H9 (cell line): ENCODE data around the gene ENTPD1. TPM values are rescaled to one million over a fixed set of nuclear protein-coding genes. Genes with fewer than 3 reads are reported as not detected.
"Not testable (repeated sequence)": the region's sequence is repeated elsewhere in the genome, so short reads cannot be mapped to it uniquely, and the experiment has no call there.

ENCODE experiments used
- DNase-seq: peaks from one replicate; pipeline ENCODE4 v3.0.0-alpha.2; 2017
- H2AFZ ChIP-seq: one replicate; pipeline ENCODE4 v1.6.1; 2013; ENCODE audit warnings: mild to moderate bottlenecking, low read length, control low read depth, moderate library complexity
- H2AK5ac ChIP-seq: 2 replicates; pipeline ENCODE4 v1.6.1; 2013; ENCODE audit warnings: low read length, control low read depth, mixed read lengths; ENCODE audit not compliant: insufficient read length
- H2BK120ac ChIP-seq: one replicate; pipeline ENCODE4 v1.6.1; 2013; ENCODE audit warnings: low read depth, mild to moderate bottlenecking, low read length, control low read depth, inconsistent platforms; ENCODE audit not compliant: poor library complexity, severe bottlenecking
- H2BK12ac ChIP-seq: 2 replicates; pipeline ENCODE4 v1.6.1; 2013; ENCODE audit warnings: low read length, control low read depth, mixed read lengths, low read depth; ENCODE audit not compliant: insufficient read length
- H2BK15ac ChIP-seq: 2 replicates; pipeline ENCODE4 v1.6.1; 2013; ENCODE audit warnings: low read depth, low read length, control low read depth
- H2BK20ac ChIP-seq: one replicate; pipeline ENCODE4 v1.6.1; 2013; ENCODE audit warnings: low read depth, mild to moderate bottlenecking, low read length, control low read depth, inconsistent platforms; ENCODE audit not compliant: poor library complexity, severe bottlenecking
- H2BK5ac ChIP-seq: 2 replicates; pipeline ENCODE4 v1.6.1; 2013; ENCODE audit warnings: low read length, control low read depth, mixed read lengths; ENCODE audit not compliant: insufficient read length
- H3K14ac ChIP-seq: 2 replicates; pipeline ENCODE4 v1.6.1; 2013; ENCODE audit warnings: low read length, control low read depth; ENCODE audit not compliant: insufficient read depth
- H3K18ac ChIP-seq: 2 replicates; pipeline ENCODE4 v1.6.1; 2013; ENCODE audit warnings: low read depth, mild to moderate bottlenecking, mixed read lengths, low read length, control low read depth; ENCODE audit not compliant: insufficient read length
- H3K23ac ChIP-seq: 2 replicates; pipeline ENCODE4 v1.6.1; 2013; ENCODE audit warnings: low read length, control low read depth, mixed read lengths, low read depth; ENCODE audit not compliant: insufficient read length
- H3K23me2 ChIP-seq: 2 replicates; pipeline ENCODE4 v1.6.1; 2013; ENCODE audit warnings: low read depth, mild to moderate bottlenecking, mixed read lengths, low read length, control low read depth; ENCODE audit not compliant: insufficient read length, poor library complexity, severe bottlenecking
- H3K27ac ChIP-seq: 2 replicates; pipeline ENCODE4 v1.5.1; 2013; ENCODE audit warnings: low read length, control low read depth, mixed read lengths, low read depth; ENCODE audit not compliant: insufficient read length
- H3K27me3 ChIP-seq: 2 replicates; pipeline ENCODE4 v1.6.1; 2013; ENCODE audit warnings: low read length, control low read depth, inconsistent platforms; ENCODE audit not compliant: insufficient read depth
- H3K4ac ChIP-seq: 2 replicates; pipeline ENCODE4 v1.6.1; 2013; ENCODE audit warnings: low read depth, mild to moderate bottlenecking, control low read depth, inconsistent platforms, low read length, moderate library complexity
- H3K4me1 ChIP-seq: 2 replicates; pipeline ENCODE4 v1.6.1; 2013; ENCODE audit warnings: low read length, control low read depth, inconsistent platforms; ENCODE audit not compliant: insufficient read depth
- H3K4me2 ChIP-seq: 2 replicates; pipeline ENCODE4 v1.6.1; 2013; ENCODE audit warnings: low read length, control low read depth, mixed read lengths; ENCODE audit not compliant: insufficient read length, insufficient read depth
- H3K56ac ChIP-seq: 2 replicates; pipeline ENCODE4 v1.6.1; 2013; ENCODE audit warnings: low read depth, mild to moderate bottlenecking, mixed read lengths, low read length, control low read depth; ENCODE audit not compliant: insufficient read length
- H3K79me1 ChIP-seq: 2 replicates; pipeline ENCODE4 v1.6.1; 2013; ENCODE audit warnings: low read depth, mild to moderate bottlenecking, moderate library complexity, low read length, control low read depth, inconsistent platforms; ENCODE audit not compliant: insufficient read depth, poor library complexity, severe bottlenecking
- H3K79me2 ChIP-seq: 2 replicates; pipeline ENCODE4 v1.6.1; 2013; ENCODE audit warnings: low read length, control low read depth, inconsistent platforms; ENCODE audit not compliant: insufficient read depth
- H3K9ac ChIP-seq: 2 replicates; pipeline ENCODE4 v1.6.1; 2013; ENCODE audit warnings: low read length, control low read depth, mixed read lengths; ENCODE audit not compliant: insufficient read length; ENCODE audit errors: extremely low read depth
- H3K9me3 ChIP-seq: one replicate; pipeline ENCODE4 v1.6.1; 2013; ENCODE audit warnings: low read depth, low read length, inconsistent platforms; ENCODE audit not compliant: control insufficient read depth
- H3T11ph ChIP-seq: one replicate; pipeline ENCODE4 v1.6.1; 2013; ENCODE audit warnings: mild to moderate bottlenecking, low read length, control low read depth, inconsistent platforms
- H4K20me1 ChIP-seq: one replicate; pipeline ENCODE4 v1.6.1; 2013; ENCODE audit not compliant: control insufficient read depth, insufficient read length, insufficient read depth
- H4K5ac ChIP-seq: 2 replicates; pipeline ENCODE4 v1.6.1; 2013; ENCODE audit warnings: low read depth, mild to moderate bottlenecking, mixed read lengths, low read length, control low read depth; ENCODE audit not compliant: insufficient read length
- H4K8ac ChIP-seq: replicated peaks from 2 replicates; pipeline ENCODE4 v1.6.1; 2013; ENCODE audit warnings: low read length, control low read depth, mixed read lengths, low read depth; ENCODE audit not compliant: insufficient read length
- H4K91ac ChIP-seq: 2 replicates; pipeline ENCODE4 v1.6.1; 2013; ENCODE audit warnings: low read depth, mild to moderate bottlenecking, moderate library complexity, mixed read lengths, low read length, control low read depth; ENCODE audit not compliant: insufficient read length
- H3K27ac Mint-ChIP-seq, 3 experiments: 2 replicates in 2 of 3; 3 replicates in 1 of 3; pipeline ENCODE4 v1.8.0; 2020 to 2021; ENCODE audit warnings: mixed read lengths in 3 of 3, mild to moderate bottlenecking in 1 of 3, moderate library complexity in 1 of 3
- H3K27me3 Mint-ChIP-seq: 2 replicates; pipeline ENCODE4 v1.8.0; 2021; ENCODE audit warnings: low read depth, mild to moderate bottlenecking, moderate library complexity, mixed read lengths
- H3K36me3 Mint-ChIP-seq, 3 experiments: 2 replicates in 2 of 3; 3 replicates in 1 of 3; pipeline ENCODE4 v1.8.0; 2020 to 2021; ENCODE audit warnings: low read depth in 3 of 3, mixed read lengths in 3 of 3; ENCODE audit not compliant: insufficient read depth in 1 of 3
- H3K4me1 Mint-ChIP-seq, 2 experiments: 2 replicates each; pipeline ENCODE4 v1.8.0; 2020; ENCODE audit warnings: mixed read lengths in 2 of 2
- H3K4me3 Mint-ChIP-seq, 2 experiments: 2 replicates in 1 of 2; 3 replicates in 1 of 2; pipeline ENCODE4 v1.8.0; 2020 to 2021; ENCODE audit warnings: mild to moderate bottlenecking in 2 of 2, mixed read lengths in 2 of 2, moderate library complexity in 1 of 2
- H3K9me3 Mint-ChIP-seq, 2 experiments: 2 replicates in 1 of 2; 3 replicates in 1 of 2; pipeline ENCODE4 v1.8.0; 2020; ENCODE audit warnings: mild to moderate bottlenecking in 2 of 2, mixed read lengths in 2 of 2, moderate library complexity in 1 of 2
- WGBS: extraction: QIAGEN DNeasy Blood & Tissue Kit; methylation state at CpG from one replicate; pipeline ENCODE4 v1.1.7; 2013; ENCODE audit warnings: missing lambda C conversion rate, low lambda C conversion rate, mixed read lengths; ENCODE audit not compliant: insufficient read length; ENCODE audit errors: extremely low coverage; 5-methylcytosine and 5-hydroxymethylcytosine counted together
- total RNA-seq: library from RNA; stranded (reverse); gene quantifications from 2 replicates; pipeline ENCODE4 v1.2.1, GENCODE V29; 2021

ENTPD1 gene
- total RNA-seq, 1 experiment from 2014 or later, result 1.9 TPM

GRCh38 chr10:95777638-95778037 lies 21.7 kb downstream of the ENTPD1 start:
- H3K56ac ChIP-seq, H3K4me1 Mint-ChIP-seq, H3K23me2 ChIP-seq, H2AFZ ChIP-seq, H4K5ac ChIP-seq, DNase-seq, H2BK20ac ChIP-seq, H3K27ac Mint-ChIP-seq, H3K79me1 ChIP-seq, H3K23ac ChIP-seq, H3K27me3 ChIP-seq, H2BK12ac ChIP-seq, H4K91ac ChIP-seq, H2AK5ac ChIP-seq, H3K18ac ChIP-seq, H3K27me3 Mint-ChIP-seq, H4K20me1 ChIP-seq, H2BK120ac ChIP-seq, H2BK15ac ChIP-seq, H3K4me1 ChIP-seq, H2BK5ac ChIP-seq, H3K4me3 Mint-ChIP-seq, H3K14ac ChIP-seq, H3K4ac ChIP-seq, H3K79me2 ChIP-seq, H3K9me3 ChIP-seq, H3K9ac ChIP-seq, H3K27ac ChIP-seq, H3K4me2 ChIP-seq, H4K8ac ChIP-seq, H3T11ph ChIP-seq: not testable (repeated sequence)
- Mint-ChIP-seq H3K36me3 (peaks cover 3 to 24% (median 6%) of the 10 kb centered on the region in 3 experiments; a peak in 4 of 7 replicates), H3K9me3 (peaks cover 21 to 22% of the 10 kb centered on the region in 2 experiments)
- no CpG with 5 or more reads among the region's 8 CpGs for WGBS
